M059J (cell line): ENCODE data around the gene DDX56. TPM values are rescaled to one million over a fixed set of nuclear protein-coding genes. Genes with fewer than 3 reads are reported as not detected.
A peak's percentile ranks its signal among the peaks of the same experiment; 100 is the strongest.
"Not testable (repeated sequence)": the region's sequence is repeated elsewhere in the genome, so short reads cannot be mapped to it uniquely, and the experiment has no call there.

ENCODE experiments used
- DNase-seq: peaks from one replicate; pipeline ENCODE4 v3.0.0-alpha.2; 2012; ENCODE audit warnings: low read depth
- total RNA-seq: library from RNA; depleted of rRNA; stranded (reverse); fragments of >200 nt; shearing (Covaris generic); gene quantifications from 2 replicates; pipeline ENCODE4 v1.2.3, GENCODE V29; 2014; rRNA removed

Gene DDX56
- 63.2 and 68.6 TPM in 2 replicates for total RNA-seq

- peak; percentile 95 for DNase-seq
These were observed at the start of gene DDX56 for GRCh38 chr7:44573464-44574286. Gene DDX56 (minus strand): TSS chr7:44573908. CDS start chr7:44573895, 13 bp downstream.

GRCh38 chr7:44622342-44623151 is 48.8 kb upstream of the DDX56 start:
- peak; percentile 53 for DNase-seq

DNA sequence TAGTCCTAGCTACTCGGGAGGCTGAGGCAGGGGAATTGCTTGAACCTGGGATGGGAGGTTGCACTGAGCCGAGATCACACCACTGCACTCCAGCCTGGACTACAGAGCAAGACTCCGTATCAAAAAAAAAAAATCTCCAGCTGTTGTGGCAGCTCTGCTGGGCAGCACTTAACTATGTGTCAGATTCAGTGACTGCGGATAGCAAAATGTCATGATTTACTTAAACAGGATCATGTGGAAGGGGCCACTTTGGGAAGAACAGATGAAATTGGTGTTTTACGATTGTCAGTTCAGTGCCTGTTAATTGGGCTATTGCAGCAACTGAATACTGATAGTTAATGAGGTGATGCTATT is 48.0 kb upstream of the DDX56 start:
- no peak for DNase-seq

- peak; percentile 22 for DNase-seq
These were observed 47.5 kb upstream of the DDX56 start for GRCh38 chr7:44621034-44621749.

- DNase-seq = no peak
These were observed 45.0 kb upstream of the DDX56 start for GRCh38 chr7:44618753-44619152.

DNA sequence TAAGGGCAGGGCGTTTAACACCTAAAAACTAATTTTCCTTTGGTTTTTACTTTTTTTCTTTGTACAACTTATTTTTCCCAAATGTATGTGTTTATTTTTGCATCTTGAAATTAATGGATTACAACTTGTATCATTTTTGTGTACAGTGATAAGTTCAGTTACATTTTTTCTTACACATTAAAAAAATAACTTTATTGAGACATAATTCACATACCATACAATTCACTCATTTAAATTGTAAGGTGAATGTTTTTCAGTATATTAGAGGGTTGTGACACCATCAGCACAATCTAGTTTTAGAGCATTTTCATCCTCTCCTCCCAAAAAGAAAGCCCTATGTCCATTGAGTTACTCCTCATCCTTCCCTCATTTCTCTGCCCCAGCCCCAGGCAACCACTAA is 44.3 kb upstream of the DDX56 start:
- no peak for DNase-seq

- peak; percentile 58 for DNase-seq
These were observed 43.6 kb upstream of the DDX56 start for GRCh38 chr7:44617225-44617890.

- DNase-seq = no peak
These were observed 42.8 kb upstream of the DDX56 start for GRCh38 chr7:44616545-44616944.

DNA sequence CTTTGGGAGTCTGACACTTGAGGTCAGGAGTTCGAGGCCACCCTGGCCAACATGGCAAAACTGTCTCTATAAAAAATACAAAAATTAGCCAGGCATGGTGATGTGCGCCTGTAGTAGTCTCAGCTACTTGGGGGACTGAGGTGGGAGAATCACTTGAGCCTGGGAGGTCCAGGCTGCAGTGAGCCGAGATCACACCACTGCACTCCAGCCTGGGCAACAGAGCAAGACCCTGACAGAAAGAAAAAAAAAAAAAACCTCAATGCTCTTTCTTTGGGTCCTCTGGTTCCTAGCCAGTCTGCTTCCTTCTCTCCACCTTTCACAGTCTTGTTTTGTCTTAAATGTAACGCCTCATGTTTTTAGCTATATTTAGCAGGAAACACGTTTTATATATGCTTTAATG is 42.1 kb upstream of the DDX56 start:
- no peak for DNase-seq

GRCh38 chr7:44615149-44615611 is 41.5 kb upstream of the DDX56 start:
- peak; percentile 42 for DNase-seq

DNA sequence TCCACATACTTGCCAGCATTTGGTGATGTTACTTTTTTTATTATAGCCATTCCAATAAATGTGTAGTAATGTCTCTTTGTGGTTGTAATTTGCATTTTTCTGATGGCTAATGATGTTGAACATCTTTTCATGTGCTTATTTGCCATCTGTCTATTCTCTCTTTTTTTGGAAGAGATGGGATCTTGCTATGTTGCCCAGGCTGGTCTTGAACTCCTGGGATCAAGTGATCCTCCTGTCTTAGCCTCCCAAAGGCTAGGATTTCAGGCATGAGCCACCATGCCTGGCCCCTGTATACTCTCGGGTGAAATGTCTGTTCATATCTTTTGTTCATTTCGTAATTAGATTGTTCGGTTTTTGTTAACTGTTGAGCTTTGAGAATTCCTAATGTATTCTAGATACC is 36.1 kb upstream of the DDX56 start:
- no peak for DNase-seq

- peak; percentile 39 for DNase-seq
These were observed 35.4 kb upstream of the DDX56 start for GRCh38 chr7:44608916-44609648.

- DNase-seq = no peak
These were observed 33.7 kb upstream of the DDX56 start for GRCh38 chr7:44607141-44608068.

DNA sequence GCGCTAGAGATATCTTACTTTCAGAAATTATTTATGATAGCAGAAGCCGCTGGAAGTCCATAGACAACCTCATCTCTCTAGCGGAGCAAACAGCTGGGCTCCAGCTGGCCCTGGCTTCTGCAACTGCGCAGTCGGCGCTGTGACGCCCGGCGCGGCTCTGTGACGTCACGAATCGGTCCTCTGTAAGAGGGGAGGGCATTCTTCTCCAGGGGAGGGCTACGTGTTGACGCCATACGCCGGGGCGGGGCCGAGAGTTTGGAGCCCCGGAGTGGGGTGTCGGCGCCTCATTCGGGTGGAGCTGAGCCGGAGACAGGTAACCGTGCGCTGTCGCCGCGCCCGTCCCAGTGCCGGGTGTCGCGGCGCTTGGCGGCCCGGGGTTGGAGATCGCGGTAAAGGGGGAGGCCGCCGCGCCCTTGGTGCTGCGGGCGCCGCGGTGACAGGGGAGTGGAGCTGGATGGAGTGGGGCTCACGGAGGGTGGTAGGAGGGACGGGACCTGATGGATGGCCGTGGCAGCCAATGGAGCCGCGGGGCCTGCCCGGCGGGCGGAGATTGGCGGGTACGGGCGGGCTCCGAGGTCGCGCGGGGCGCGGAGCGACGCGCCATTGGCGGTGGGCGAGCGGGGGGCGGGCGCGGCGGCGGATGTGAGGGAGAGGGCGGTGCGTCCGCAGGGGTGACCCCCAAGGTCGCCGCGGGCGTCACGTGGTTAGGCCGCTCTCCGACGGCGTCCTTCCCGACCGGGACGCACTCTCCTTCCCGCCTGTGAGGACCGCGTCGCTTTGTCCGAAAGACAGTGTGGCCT is 32.8 kb upstream of the DDX56 start, which contains the start of gene OGDH:
TSS of gene OGDH (plus strand) at position 287 of the 800 bp plus-strand sequence. CDS start 17,717 bp downstream, outside the sequence.
- peak; percentile 98 for DNase-seq

DNA sequence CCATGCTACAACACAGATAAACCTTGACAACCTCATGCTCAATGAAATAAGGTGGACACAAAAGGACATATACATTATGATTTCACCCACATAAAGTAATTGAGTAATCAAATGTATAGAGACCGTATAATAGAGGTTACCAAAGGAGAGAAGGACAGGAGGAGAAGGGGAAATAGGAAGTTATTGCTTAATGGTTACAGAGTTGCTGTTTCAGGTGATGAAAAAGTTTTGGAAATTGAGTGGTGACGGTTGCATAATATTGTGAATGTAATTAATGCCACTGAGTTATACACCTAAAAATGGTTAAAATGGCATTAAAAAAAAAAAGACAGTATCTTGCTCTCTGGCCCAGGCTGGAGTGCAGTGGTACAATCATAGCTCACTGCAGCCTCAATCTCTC is 31.2 kb upstream of the DDX56 start:
- no peak for DNase-seq

DNA sequence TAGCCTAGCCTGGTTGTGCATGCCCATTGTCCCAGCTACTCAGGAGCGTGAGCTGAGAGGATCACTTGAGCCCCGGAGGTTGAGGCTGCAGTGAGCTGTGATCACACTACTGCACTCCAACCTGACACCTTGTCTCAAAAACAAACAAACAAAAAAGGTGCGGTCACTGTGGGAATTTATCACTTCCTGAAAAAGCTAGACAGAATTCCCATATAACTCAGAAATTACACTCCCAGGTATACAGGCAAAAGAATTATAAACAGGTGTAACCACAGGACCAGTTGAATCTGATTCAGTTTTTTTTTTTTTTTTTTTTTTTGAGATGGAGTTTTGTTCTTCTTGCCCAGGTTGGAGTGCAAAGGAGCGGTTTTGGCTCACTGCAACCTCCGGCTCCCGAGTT is 29.5 kb upstream of the DDX56 start:
- no peak for DNase-seq

DNA sequence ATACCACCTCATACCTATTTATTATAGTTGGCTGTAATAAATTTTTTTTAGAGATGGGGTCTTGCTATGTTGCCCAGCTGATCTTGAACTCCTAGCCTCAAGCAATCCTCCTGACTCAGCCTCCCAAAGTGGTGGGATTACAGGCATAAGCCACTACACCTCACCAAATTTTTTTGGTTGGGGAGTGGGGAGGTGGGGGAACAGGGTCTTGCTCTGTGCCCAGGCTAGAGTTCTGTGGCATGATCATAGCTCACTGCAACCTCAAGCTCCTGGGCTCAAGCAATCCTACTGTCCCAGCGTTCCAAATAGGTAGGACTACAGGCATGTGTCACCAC is 28.8 kb upstream of the DDX56 start:
- no peak for DNase-seq

DNA sequence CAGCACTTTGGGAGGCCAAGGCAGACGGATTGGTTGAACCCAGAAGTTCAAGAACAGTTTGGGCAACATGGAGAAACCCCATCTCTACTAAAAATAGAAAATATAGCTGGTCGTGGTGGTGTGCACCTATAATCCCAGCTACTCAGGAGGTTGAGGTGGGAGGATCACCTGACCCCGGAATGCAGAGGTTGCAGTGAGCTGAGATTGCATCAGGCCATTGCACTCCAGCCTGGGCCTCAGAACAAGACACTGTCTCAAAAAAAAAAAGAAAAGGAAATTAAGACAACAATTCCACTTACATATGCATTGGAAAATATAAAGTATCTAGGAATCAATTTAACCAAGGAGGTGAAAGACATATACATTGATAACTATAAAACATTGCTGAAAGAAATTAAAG is 25.5 kb upstream of the DDX56 start:
- no peak for DNase-seq

GRCh38 chr7:44597181-44597580 is 23.5 kb upstream of the DDX56 start:
- DNase-seq = not testable (repeated sequence)
